ENCODE results near the gene CNPY4. TPM values are rescaled to one million over a fixed set of nuclear protein-coding genes. Genes with fewer than 3 reads are reported as not detected.
A peak's percentile ranks its signal among the peaks of the same experiment; 100 is the strongest.

Gene CNPY4
- polyA plus RNA-seq, 1 donor (not counting 4 experiments of a cell fraction or from before 2014, with no cell fraction given): 9.9 TPM

GRCh38 chr7:100101016-100101862, 18.2 kb upstream of the CNPY4 start, which contains the start of the genes AP4M1 and MCM7:
Gene AP4M1, plus strand, starts transcription at chr7:100101643. Its CDS starts 72 bp downstream, at chr7:100101715.
Gene MCM7, minus strand, starts transcription at chr7:100101397. Its CDS starts 103 bp downstream, at chr7:100101294.
- peak; percentile 88 for DNase-seq (ENCODE audit: low read depth, low spot score)
- Histone ChIP-seq H4K20me1 (ENCODE audit: control insufficient read depth, extremely low read depth, insufficient read depth, low read length) (peaks cover 6% of the 10 kb centered on the region), H3K79me2 (ENCODE audit: control insufficient read depth, insufficient read depth, low read length) (peaks cover 36% of the 10 kb centered on the region), H3K27me3 (ENCODE audit: control insufficient read depth, extremely low read depth, insufficient read depth, low read length) (no peaks in the 10 kb centered on the region), H2AFZ (ENCODE audit: control insufficient read depth, low read length) (peak within 1 kb of the TSS; percentile 72), H3K9ac (ENCODE audit: control insufficient read depth, extremely low read depth, insufficient read depth, low read length) (peak within 1 kb of the TSS; percentile 90), H3K4me2 (ENCODE audit: control insufficient read depth, extremely low read depth, insufficient read depth, low read depth, low read length) (peak within 1 kb of the TSS; percentile 76), H3K27ac (ENCODE audit: control insufficient read depth, insufficient read depth, low read length) (peak within 1 kb of the TSS; percentile 87), H3K4me3 (ENCODE audit: control insufficient read depth in 2 of 3, extremely low read depth in 1 of 3, insufficient read depth in 2 of 3, low read depth in 1 of 3, low read length in 3 of 3) (peak within 1 kb of the TSS; percentile 70 to 78 (median 75)), H3K9me3 (ENCODE audit: control insufficient read depth, low read depth, low read length) (no peaks in the 10 kb centered on the region), H3K9me1 (ENCODE audit: control insufficient read depth, extremely low read depth, insufficient read depth, low read length) (no peaks in the 10 kb centered on the region), H3K4me1 (ENCODE audit: control insufficient read depth, extremely low read depth, insufficient read depth, low read length) (peaks cover 10% of the 10 kb centered on the region), H3K36me3 (ENCODE audit: control insufficient read depth in 2 of 2, extremely low read depth in 1 of 2, insufficient read depth in 2 of 2, low read length in 2 of 2) (peaks cover 29 to 49% of the 10 kb centered on the region in 2 experiments)
- dilution Hi-C loops (cut with MboI; ENCODE audit: extremely low pct_ligation_motif_present, low sequenced_read_pairs): no loop called here
- no peak for TF ChIP-seq EZH2 (IDR thresholded peaks at IDR 0.05; ENCODE audit: low read length)
- TF ChIP-seq, protein P1, sequence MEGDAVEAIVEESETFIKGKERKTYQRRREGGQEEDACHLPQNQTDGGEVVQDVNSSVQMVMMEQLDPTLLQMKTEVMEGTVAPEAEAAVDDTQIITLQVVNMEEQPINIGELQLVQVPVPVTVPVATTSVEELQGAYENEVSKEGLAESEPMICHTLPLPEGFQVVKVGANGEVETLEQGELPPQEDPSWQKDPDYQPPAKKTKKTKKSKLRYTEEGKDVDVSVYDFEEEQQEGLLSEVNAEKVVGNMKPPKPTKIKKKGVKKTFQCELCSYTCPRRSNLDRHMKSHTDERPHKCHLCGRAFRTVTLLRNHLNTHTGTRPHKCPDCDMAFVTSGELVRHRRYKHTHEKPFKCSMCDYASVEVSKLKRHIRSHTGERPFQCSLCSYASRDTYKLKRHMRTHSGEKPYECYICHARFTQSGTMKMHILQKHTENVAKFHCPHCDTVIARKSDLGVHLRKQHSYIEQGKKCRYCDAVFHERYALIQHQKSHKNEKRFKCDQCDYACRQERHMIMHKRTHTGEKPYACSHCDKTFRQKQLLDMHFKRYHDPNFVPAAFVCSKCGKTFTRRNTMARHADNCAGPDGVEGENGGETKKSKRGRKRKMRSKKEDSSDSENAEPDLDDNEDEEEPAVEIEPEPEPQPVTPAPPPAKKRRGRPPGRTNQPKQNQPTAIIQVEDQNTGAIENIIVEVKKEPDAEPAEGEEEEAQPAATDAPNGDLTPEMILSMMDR (optimal IDR thresholded peaks at IDR 0.05 in 1 of 3, IDR thresholded peaks at IDR 0.05 in 1 of 3, conservative IDR thresholded peaks at IDR 0.05 in 1 of 3; ENCODE audit: extremely low read depth in 1 of 3, insufficient read depth in 2 of 3, low read length in 3 of 3): no peak
- no peak for FAIRE-seq

DNA sequence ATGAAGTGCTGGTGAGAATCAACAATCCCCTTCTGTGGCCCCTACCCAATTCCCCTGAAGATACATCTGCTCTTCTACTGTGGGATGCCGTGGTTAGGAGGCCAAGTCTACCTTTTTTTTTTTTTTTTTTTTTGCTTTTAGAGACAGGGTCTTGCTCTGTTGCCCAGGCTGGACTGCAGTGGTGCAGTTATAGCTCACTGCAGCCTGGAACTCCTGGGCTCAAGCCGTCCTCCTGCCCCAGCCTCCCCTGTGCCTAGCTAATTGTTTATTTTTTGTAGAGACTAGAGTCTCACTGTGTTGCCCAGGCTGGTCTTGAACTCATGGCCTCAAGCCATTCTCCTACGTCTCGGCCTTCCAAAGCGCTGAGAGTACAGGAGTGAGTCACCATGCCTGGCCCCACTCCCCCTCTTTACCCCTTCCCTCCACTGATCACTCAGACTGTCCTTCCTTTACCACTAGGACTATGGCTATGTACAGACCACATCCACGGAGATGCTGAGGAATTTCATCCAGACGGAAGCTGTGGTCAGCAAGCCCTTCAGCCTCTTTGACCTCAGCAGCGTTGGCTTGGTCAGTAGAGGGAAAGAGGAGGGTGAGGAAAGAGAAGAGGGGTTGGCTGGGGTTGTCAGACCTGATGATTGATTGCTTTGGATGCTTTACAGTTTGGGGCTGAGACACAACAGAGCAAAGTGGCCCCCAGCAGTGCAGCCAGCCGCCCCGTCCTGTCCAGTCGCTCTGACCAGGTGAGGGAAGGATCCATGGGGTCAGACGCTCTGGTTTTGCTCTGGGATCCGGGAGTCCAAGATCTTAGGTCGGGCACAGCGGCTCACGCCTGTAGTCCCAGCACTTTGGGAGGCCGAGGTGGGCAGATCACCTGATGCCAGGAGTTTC, 16.2 kb upstream of the CNPY4 start:
- H3K9ac ChIP-seq (ENCODE audit: control insufficient read depth, extremely low read depth, insufficient read depth, low read length): no peak overlapping the region
- no peak overlapping the region for H2AFZ ChIP-seq (ENCODE audit: control insufficient read depth, low read length)
- no peak overlapping the region for H3K4me2 ChIP-seq (ENCODE audit: control insufficient read depth, extremely low read depth, insufficient read depth, low read depth, low read length)
- peaks cover 20 to 47% of the 10 kb centered on the region in 2 experiments for H3K36me3 ChIP-seq (ENCODE audit: control insufficient read depth in 2 of 2, extremely low read depth in 1 of 2, insufficient read depth in 2 of 2, low read length in 2 of 2)
- no peak for FAIRE-seq
- H3K9me3 ChIP-seq (ENCODE audit: control insufficient read depth, low read depth, low read length): no peaks in the 10 kb centered on the region
- no peaks in the 10 kb centered on the region for H3K27me3 ChIP-seq (ENCODE audit: control insufficient read depth, extremely low read depth, insufficient read depth, low read length)
- H4K20me1 ChIP-seq (ENCODE audit: control insufficient read depth, extremely low read depth, insufficient read depth, low read length): no peaks in the 10 kb centered on the region
- dilution Hi-C loops (cut with MboI; ENCODE audit: extremely low pct_ligation_motif_present, low sequenced_read_pairs): no loop called here
- H3K79me2 ChIP-seq (ENCODE audit: control insufficient read depth, insufficient read depth, low read length): peaks cover 29% of the 10 kb centered on the region
- DNase-seq (ENCODE audit: low read depth, low spot score): no peak
- TF ChIP-seq, protein P1 (optimal IDR thresholded peaks at IDR 0.05 in 1 of 3, IDR thresholded peaks at IDR 0.05 in 1 of 3, conservative IDR thresholded peaks at IDR 0.05 in 1 of 3; ENCODE audit: extremely low read depth in 1 of 3, insufficient read depth in 2 of 3, low read length in 3 of 3): no peak
- TF ChIP-seq EZH2 (IDR thresholded peaks at IDR 0.05; ENCODE audit: low read length): no peak
- H3K4me3 ChIP-seq (ENCODE audit: control insufficient read depth in 2 of 3, extremely low read depth in 1 of 3, insufficient read depth in 2 of 3, low read depth in 1 of 3, low read length in 3 of 3): no peak overlapping the region
- no peaks in the 10 kb centered on the region for H3K9me1 ChIP-seq (ENCODE audit: control insufficient read depth, extremely low read depth, insufficient read depth, low read length)
- H3K4me1 ChIP-seq (ENCODE audit: control insufficient read depth, extremely low read depth, insufficient read depth, low read length): peaks cover 10% of the 10 kb centered on the region
- no peak overlapping the region for H3K27ac ChIP-seq (ENCODE audit: control insufficient read depth, insufficient read depth, low read length)
